Stimulated activated CD4-positive, alpha-beta T cell treated with anti-CD3 and anti-CD28 coated beads, Interleukin-1b, Interleukin-23, amount 100 ng/mL, for 48 hours (primary cell): ENCODE data around the gene COL23A1.

Experiments
- DNase-seq: peaks from one replicate; pipeline ENCODE4 v3.0.0-alpha.2; 2020

COL23A1 gene

DNA sequence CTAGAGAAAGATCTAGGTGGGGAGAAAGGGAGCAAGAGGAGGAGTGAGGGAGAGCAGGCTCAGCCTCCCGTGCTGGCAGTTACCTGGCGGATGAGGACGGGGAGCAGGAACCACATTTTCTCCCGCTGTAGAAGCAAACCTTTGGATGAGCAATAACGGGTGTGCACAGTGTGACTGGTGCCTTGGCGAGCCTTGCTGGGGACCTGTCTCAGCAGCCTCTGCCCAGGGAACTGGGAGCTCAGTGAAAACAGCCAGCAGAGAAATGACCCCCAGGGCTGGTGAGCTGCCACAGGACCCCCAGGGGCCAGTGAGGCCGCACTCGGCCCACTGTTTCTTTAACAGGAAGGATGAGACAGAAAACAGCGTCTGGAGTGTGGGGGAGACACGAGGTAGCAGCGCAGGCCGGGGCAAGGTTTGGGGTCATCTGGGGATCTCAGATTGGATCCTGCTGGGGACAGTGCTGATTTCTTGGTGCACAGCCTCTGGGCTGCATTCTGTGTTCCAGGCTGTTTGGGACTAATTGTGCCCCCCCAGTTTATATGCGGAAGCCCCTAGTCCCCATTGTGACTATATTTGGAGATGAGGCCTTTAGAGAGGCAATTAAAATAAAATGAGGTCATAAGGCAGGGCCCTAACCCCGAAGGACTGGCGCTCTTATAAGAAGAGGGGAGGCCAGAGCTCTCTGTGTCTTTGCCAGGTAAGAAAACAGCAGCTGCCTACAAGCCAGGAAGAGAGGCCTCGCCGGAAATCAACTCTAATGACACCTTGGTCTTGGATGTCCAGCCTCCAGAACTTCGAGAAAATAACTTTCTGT is 238.8 kb downstream of the COL23A1 start:
- no peak for DNase-seq

DNA sequence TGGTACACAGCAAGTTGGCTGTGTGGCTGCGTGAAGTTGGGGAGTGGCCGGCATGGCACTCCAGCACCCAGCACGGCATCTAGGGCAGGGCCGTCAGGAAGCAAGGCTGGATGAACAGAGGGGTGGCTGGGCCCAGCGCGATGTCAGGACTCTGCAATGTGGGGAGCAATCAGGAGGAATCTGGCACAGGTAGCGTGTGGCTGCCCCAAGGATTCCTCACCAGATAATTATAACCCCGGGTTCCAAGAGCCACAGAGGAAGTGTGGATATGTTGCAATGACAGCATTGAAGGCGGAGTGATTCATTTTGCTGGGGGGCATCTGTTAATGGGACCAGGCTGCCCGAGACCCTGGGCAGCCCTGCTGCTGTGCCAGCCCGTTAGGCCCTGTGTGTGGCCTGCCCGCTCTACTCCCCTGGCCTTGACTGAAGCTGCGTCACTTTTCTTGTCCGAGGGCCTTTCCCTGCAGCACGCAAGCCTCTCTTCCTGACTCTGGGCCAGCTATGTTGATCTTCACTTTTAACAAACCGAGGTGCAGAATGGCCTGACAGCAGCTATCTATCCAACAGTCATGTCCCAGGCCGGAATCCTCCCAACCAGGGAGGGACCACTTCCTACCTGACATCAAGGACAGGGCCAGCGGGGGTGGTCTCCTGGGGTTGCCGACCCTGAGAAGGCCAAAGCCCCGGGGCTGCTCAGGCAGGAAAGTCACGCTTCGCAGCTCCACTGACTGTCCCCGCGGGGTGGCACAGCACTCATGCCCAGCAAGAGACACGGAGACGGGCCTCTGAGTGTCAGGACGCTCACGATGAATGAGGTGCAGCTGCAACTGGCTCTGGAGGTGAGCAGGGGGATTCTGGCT is 239.6 kb downstream of the COL23A1 start:
- DNase-seq: no peak

DNA sequence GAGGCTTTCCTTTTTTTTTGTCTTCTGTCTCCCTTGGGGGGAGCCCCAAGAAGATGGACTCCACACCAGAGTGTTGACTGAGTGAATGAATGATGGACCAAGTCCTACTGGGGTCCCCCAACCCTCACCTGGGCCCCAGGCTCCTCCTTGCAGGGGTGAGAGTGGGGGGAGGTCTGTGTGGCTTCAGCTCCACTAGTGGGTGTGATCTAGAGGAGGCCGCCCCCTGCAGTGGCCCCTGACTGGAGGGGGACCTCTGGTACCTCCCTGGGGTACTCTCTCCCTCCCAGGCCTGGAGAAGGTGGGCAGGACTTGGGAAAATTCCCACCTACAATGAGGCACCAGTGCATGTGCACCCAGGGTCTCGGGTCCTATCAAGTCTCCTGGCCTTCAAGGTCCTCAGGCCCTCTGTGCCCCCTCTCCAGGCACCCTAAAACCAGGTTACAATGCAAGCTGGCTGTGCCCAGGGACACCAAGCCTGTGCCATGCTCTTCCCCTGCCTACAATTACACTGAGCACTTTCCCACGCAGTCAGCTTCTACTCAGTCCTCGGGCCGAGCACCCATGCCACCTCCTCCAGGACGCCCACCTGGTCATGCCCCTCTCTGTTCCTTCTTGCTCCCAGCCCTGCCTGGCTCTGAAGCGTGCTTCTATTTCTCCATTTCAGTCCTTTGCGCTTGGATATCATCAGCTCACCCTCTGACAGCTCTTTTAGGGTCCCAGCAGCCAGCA is 240.4 kb downstream of the COL23A1 start:
- no peak for DNase-seq

DNA sequence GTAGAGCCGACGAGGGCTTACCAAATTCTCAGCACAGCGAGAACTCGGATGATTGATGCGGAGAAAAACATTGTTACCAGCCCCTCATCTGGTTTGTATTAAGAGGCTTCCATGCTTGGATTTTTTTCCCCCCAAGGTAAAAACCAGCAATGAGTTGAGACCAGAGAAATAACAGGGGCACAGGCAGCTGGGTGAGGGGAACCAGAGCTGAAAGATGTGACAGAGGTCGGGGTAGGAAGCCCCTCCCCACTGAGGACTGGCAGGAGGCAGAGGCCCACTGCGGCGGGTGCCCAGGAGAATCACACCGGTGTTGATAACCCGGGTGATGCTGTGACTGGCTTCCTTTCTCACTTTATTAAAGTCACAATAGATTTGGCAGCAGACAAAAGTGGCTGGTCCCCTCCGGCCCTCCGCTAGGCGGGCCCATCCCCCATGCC is 241.1 kb downstream of the COL23A1 start:
- no peak for DNase-seq

DNA sequence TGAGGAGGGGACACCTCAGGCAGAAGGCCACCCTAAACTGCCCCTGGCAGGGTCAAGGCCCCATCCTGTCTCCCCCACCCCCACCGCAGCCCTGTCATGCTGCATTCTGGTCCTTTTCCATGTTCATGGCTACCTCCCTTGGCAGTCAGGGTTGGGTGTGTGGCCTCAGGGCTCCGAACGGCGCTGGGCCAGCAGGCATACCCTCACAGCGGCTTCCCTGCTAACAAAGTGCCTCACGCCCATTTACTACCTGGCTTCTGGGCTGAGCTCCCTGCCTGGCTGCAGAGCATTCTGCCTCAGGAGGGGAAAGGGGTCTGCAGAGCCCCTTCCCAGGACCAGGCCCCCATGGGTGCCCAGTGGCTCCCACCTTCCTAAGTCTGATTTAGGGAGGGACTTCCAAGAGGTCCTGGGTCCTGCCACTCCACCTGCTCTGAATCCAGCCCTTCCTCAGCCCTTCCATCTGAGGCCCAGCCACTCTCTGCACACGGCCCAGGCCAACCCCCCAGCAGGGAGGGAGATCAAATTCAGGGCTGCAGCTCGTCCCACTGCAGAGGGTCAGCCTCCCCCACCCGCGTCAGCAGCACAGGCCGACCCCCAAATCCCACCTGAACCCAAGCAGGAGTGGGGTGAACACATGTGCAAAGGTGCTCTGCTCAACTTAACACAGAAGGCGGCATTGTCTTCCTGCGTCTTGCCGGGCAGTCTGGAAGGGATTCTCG is 241.7 kb downstream of the COL23A1 start:
- DNase-seq: no peak

DNA sequence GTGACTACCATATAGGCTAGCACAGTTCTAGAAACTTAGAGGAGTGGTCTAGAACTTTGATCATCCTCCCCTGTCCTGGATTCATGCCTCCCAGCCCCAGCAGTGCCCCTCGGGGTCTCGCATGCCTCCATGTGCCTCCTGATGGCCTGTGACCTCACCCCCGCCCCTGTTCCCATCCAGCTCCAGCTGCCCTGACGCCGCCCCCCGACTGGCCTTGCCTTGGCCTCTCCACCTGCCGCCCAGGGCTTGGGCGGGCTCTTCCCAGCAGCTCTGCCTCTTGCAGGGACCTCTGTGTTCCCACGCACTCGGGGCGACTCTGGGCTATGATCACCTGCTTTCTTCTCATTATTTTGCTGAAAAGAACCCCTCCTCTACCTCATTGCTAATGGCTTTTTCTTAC is 242.2 kb downstream of the COL23A1 start:
- DNase-seq: no peak

DNA sequence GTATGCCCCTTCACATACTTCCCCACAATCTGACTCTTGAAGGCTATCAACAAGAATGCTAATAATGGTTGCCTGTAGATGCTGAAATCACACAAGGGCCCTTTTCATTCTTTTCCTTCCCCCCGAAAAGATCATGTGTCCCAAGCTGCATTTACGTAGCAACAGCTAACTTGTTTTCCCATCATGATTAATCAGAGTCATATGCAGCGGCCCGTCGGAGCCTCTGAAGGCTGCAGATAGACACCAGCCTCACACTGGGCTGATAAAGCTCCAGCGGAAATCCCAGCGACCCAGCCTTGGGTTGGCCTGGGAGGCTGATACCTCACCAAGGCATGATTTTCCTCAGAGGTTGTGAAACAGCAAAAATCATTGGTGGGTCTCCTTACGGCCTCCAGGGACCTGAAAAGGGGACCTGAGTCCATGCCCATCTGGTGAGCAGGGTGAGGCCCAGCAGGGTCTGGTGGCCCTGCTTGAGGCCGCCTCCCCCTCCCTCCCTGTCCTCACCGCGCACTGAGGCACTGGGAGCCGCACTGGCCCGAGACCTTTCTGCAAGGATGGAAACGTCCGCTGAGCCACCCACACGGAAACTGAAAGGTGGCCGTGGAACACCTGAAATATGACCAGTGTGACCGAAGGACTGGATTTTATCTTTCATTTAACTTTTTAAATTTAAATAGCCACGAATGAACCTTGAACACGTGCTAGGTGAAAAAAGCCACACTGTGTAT is 243.4 kb downstream of the COL23A1 start:
- DNase-seq: no peak

DNA sequence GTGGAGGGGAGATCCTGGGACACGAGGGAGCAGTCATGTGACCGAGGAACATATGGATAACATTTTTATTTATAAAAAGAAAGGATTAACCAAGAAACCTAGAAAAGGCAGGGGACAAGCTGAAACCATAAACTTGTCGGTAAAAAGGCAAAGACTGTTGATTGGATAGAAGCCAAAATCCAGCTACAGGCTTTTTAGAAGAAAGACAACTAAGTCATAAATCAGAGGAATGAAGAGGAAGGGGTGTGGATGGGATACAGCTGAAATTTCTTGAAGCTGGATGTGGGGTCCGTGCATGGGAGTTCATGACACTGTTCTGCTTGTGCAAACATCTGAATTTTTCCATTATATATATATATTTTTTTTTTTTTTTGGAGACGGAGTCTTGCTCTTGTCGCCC is 246.9 kb downstream of the COL23A1 start:
- DNase-seq: no peak

DNA sequence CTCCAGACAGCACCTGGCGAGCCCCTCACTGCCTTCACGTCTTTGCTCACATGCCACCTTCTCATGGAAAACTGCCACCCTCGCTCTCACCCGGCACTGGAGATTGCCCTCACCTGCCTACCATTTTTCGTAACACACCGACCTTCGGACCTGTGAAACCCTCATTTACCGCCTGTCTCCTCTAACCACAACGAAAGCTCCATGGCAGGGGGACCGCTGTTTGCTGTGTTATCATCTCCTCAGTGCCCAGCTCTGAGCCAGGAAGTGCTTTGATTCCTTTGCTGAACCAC is 248.4 kb downstream of the COL23A1 start:
- no peak for DNase-seq

DNA sequence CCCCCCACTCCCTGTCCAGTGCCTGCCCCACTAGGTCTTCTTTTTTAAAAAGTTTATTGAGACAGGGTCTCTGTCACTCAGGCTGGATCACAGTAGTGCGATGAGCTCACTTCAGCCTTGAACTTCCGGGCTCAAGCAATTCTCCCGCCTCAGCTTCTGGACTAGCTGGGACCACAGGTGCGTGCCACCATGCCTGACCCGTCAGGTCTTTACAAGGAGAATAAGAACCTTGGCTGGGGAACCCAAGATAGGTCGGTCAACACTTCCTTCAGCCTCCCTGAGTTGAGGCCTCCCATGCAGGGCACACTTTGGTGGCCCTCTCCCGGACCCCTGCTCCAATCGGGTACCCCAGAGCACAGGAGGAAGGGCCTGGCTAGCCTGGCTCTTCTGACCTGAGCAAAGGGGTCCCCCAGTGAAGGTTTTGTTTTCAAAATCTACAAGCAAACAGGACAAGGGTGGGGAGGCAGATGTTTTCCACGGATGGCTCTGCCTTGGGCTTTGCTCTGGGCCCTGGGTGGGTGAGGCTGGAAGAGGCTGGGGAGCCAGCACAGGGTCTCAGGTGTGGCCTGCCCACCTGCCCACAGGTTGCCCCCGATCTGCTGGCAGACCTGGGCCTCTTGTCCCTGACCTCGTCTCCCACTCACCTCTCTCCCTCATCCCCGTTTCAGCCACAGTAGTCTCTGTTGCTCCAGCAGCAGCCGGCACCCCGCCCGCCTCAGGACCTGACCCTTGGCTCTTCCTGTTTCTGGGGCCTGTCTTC is 248.9 kb downstream of the COL23A1 start:
- no peak for DNase-seq

DNA sequence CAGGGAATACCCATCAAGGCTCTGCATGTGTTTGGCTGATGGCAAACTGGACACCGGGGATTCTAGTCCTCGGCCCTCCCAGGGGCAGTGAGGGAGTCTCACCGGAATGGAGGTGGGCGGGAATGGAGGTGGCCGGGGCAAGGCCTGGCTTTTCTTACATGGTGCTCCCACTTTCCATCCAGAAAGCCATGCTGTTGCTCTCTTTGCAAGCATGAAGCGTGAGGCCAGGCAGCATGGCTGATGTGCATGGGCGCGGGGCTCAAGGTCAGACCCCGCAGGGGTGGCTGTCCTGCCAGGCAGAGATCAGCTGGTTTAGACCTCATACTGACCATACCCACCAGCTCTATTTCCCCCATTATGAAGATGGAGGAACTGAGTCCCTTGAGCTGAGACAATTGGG is 249.6 kb downstream of the COL23A1 start:
- DNase-seq: no peak

DNA sequence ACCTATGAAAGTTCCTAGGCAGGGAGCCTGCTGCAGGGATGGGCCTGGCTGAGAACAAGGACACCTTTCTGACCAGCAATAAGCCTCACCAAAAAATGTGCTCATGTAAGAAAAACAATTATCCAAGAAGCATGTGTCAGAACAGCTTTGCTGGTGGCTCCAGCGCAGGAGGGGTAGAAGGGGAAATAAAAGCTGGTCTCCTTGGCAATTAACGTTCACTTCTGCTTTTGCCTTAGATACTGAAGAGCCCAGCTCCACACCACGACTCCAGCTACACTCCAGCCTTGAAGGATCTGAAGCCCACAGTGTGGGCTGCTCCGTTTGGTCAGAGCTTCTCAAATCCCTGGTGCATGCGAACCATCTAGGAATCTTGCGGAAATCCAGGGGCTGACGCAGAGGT is 250.0 kb downstream of the COL23A1 start:
- no peak for DNase-seq

DNA sequence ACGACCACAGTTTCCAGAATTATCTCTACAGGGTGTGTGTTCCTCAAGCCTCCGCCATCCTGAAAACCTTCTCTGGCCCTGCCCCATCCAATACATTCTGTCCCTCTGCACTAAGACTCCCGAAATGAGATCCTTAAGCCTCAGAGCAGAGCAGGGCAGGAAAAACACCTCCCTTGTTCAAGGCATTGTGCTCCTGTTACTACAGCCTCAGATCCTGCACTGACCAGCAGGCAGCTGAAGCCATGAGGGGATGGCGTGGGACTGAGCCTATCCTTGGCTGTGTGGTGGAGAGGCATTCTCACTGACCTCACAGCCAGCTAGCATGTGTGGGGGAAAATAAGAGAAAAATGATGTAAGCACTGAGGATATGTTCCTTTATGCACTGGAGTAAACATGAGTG is 250.9 kb downstream of the COL23A1 start:
- no peak for DNase-seq

DNA sequence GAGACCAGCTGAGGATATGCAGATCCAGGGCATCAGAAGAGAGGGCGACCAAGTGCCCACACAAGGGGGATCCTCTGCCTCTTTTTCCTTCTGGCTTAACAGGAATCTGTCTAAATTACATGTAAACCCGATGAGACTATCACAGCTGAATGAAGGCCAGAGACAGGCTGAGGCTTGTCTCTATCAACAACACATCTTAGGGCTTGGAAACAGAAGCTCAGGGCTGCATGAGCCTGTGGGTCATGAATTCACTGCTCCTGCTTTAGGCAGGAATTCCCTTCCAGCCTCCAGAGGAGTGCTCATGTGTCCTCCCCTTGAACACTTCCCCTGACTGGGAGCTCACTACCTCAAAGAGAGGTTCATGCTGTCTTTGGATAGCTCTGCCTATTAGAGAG is 251.4 kb downstream of the COL23A1 start:
- DNase-seq: no peak

DNA sequence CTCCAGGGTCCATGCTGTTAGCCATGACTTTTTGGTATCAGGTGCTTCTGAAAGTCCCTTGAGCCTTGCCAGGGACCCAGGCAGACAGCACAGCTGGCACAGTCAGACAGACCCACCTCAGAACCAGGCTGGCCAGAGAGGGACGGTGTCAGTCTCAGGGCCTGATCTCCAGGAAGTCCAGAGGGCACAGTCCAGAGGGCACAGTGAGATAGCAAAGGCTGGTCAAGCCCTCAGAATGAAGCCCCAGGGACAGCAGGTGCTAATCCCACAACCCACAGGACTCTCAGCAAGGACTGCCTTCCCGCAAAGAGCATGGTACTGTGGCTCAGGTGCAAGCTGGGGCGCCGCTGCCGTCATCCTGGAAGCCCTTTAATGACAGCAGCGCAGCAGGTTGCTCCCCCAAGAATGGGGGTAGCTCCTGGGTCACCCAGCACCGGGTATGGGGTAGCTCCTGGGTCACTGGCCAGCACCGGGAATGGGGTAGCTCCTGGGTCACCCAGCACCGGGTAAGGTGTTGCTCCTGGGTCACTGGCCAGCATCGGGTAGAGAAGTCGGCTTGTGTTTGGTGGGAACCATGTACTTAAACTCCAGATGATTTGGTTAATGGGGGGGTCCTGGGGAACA is 252.0 kb downstream of the COL23A1 start:
- DNase-seq: no peak

DNA sequence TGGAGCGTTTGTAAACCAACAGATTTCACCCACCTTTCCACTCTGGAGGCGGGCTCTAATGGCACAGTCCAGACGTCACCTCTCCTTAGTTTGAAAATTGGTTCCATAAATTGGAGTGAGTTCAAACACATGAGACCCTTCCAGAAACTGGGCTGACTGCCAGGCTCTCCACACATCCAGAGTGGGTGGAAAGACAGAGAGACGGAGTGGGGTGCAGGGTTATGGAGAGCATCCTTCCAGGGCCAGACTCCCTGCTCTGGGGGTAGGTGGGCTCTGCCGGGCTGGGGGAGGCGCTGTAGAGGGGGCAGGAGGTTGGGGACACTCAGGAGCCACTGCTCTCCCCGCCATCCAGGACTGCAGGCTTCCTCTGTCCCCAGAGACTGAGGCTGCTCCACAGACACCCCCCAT is 252.9 kb downstream of the COL23A1 start:
- DNase-seq: no peak

DNA sequence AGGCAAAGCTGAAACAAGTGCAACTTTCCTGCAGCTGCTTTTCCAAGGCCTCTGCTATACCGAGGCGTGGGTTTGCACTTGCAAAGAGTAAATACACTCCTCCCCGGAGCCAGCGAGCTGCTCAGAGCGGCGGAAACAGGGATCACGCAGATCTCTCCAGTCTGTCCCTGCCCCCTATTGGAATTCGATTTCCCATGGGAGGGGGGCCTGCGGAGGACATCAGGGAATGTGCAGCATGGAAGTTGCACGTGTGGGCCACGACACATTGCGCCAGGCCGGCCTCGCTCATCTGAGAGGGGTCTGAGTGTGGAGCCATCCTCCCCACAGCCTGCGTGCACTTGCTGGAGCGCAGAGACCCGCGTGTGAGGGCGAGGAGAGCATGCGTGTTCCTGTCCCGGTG is 253.3 kb downstream of the COL23A1 start:
- DNase-seq: no peak

DNA sequence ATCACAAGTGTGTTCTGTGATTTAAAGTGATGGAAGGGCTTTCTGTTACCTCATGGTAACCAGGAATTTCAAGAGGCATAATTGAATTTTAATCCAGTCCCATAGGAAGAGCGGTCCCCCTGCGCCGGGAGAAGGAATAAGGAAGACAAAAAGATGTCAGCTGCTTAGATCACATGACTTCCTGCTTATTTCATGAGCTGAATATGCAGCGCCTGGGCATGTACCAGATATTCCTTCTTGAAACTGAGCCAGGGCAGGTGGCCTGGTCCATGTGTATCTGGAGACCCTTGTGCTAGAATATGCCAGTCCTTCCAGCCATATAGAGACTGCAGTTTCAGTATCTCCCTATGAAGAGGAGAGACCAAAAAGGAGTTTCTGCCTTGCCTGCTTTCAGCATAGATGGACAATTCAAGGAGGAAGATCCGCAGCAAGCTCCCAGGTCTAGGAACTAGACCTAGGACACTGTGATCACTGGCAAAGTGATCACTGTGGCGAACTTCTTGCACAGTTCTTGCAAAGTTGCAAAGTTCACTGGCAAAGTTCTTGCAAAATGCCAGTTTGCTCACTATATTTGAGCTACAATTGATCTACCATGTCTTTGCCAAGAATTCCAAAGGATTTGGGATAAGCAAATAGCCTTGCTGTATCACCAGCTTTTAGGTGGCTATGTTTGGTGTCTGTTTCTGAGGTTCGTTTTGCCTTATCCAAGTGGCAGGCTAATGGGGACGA is 254.7 kb downstream of the COL23A1 start:
- DNase-seq: no peak

DNA sequence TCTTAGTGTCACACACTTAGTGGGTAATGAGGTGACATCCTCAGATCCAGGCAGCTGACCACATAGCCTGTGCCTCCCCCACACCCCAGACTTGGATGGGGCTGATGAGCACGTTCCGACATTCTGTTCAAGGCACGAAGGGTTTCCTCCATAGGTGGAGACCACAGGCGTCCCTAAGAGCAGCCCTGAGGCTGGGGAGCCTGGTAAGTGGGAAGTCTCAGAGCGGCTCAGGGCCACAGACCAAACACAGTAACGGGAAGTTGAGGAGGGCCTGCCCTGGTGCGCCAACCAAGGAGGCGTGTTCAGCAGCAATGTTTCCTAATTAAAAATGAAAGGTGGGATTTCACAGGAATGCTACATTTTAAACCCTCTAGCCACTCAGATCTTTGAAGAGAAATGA is 255.3 kb downstream of the COL23A1 start:
- no peak for DNase-seq

DNA sequence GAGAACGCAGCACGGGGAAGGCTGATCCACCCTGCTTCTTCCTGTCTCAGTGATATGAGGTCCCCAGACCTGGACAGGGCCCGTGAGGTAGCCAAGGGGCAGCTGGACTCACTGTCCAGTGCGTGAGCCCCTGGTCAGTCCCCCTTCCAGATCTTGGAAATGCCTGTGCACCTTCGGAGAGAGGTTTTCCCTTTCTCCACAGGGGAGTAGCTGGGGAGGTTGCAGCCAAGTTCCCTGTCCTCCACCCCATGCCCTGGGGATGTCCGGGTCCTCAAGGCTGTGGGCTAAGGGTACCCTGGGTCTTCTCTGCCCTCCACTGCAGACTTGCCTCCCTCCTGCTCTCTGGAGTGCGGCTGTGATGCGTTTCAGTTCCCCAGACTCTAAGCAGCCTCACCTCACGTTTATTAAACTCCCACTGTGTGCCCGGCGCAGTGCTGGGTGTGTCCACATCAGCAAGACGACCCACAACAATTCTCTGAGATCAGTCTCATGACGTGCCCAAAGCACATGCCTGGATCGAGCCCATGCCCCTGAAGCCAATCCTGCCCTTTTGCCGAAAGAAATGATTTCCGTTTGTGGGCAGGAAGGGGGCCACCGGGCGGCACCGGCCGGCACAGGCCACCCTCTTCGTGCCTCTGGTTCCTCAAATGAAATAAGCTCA is 256.2 kb downstream of the COL23A1 start:
- DNase-seq: no peak
